ENCODE data around the gene BAHCC1. TPM values are rescaled to one million over a fixed set of nuclear protein-coding genes. Genes with fewer than 3 reads are reported as not detected.
A peak's percentile ranks its signal among the peaks of the same experiment; 100 is the strongest.

BAHCC1 gene
- total and polyA plus RNA-seq, 9 of the 15 experiments (the other 6 are each of a cell fraction or from before 2014, with no cell fraction given): 0.14 to 26.9 (median 5.0) TPM

- no peak for TF ChIP-seq MAFK (IDR thresholded peaks at IDR 0.05; ENCODE audit: low read length)
- no peak for TF ChIP-seq RBM39 (optimal IDR thresholded peaks at IDR 0.05; ENCODE audit: low read depth, low read length)
- no peak for TF ChIP-seq JUNB (CRISPR knock-in tag; conservative IDR thresholded peaks at IDR 0.05)
- no peak for TF ChIP-seq PRPF4 (IDR thresholded peaks at IDR 0.05; ENCODE audit: insufficient read depth, low read depth, low read length, poor library complexity, severe bottlenecking)
- no peak for TF ChIP-seq IRF1 (CRISPR knock-in tag; IDR thresholded peaks at IDR 0.05; ENCODE audit: borderline replicate concordance)
- peak; percentile 67; the same call in 1 of the 2 replicates for TF ChIP-seq TFAP4 (CRISPR knock-in tag; IDR thresholded peaks at IDR 0.05; ENCODE audit: borderline replicate concordance)
- peak; percentile 30; the same call in 1 of the 2 replicates for TF ChIP-seq MBD2 (IDR thresholded peaks at IDR 0.05; ENCODE audit: borderline replicate concordance, low read depth)
- TF ChIP-seq E2F3 (CRISPR knock-in tag; IDR thresholded peaks at IDR 0.05): no peak; the same call in 1 of the 2 replicates
- TF ChIP-seq ZNF79 (CRISPR knock-in tag; IDR thresholded peaks at IDR 0.05; ENCODE audit: low read depth): no peak
- TF ChIP-seq ELK3 (CRISPR knock-in tag; IDR thresholded peaks at IDR 0.05): no peak
- TF ChIP-seq STAT5B (CRISPR knock-in tag; IDR thresholded peaks at IDR 0.05): no peak
- TF ChIP-seq YY1 (IDR thresholded peaks at IDR 0.05; ENCODE audit: borderline replicate concordance in 1 of 3, control insufficient read depth in 1 of 3, extremely low read depth in 1 of 3, insufficient read depth in 3 of 3, insufficient read length in 1 of 3, insufficient replicate concordance in 2 of 3, low read depth in 1 of 3, low read length in 2 of 3): peak in 1 of 3 experiments; percentile 11
- no peak for TF ChIP-seq FUS (optimal IDR thresholded peaks at IDR 0.05; ENCODE audit: low read depth, low read length)
- TF ChIP-seq PRDM10 (IDR thresholded peaks at IDR 0.05; ENCODE audit: partially characterized antibody): no peak
- TF ChIP-seq PHF20 (IDR thresholded peaks at IDR 0.05; ENCODE audit: partially characterized antibody): peak; percentile 64
- TF ChIP-seq HNRNPLL (IDR thresholded peaks at IDR 0.05; ENCODE audit: low read depth, low read length, poor library complexity, severe bottlenecking): no peak
- TF ChIP-seq CBX8 (IDR thresholded peaks at IDR 0.05; ENCODE audit: borderline replicate concordance, extremely low read depth, low read depth, low read length, poor library complexity, severe bottlenecking): no peak
- TF ChIP-seq KLF16 (IDR thresholded peaks at IDR 0.05): no peak
- no peak for TF ChIP-seq ZBTB17 (CRISPR knock-in tag; IDR thresholded peaks at IDR 0.05)
- no peak for TF ChIP-seq ARNT (IDR thresholded peaks at IDR 0.05)
These were observed 92.4 kb downstream of the BAHCC1 start (continued) for GRCh38 chr17:81487487-81488275.
